GM12878 (cell line): ENCODE results near the gene MEN1.
A peak's percentile ranks its signal among the peaks of the same experiment; 100 is the strongest.

Source experiments
- BRCA1 ChIP-seq: IDR thresholded peaks from 2 replicates; pipeline ENCODE4 v1.6.1; 2011; ENCODE audit warnings: low read depth, low read length, improper control_type of control experiment
- CEBPB ChIP-seq, 2 experiments: fragments of 150-350 bp in 1 of 2; IDR thresholded peaks; 2 replicates each; pipeline ENCODE4 v1.6.1; 2012 to 2014; ENCODE audit warnings: low read depth in 2 of 2, low read length in 2 of 2, borderline replicate concordance in 1 of 2, inconsistent platforms in 1 of 2
- CHD1 ChIP-seq: IDR thresholded peaks from 2 replicates; pipeline ENCODE4 v1.6.1; 2012; ENCODE audit warnings: low read depth, low read length, improper control_type of control experiment
- NFYB ChIP-seq: IDR thresholded peaks from 2 replicates; pipeline ENCODE4 v1.6.1; 2011; ENCODE audit warnings: low read depth, mild to moderate bottlenecking, low read length, improper control_type of control experiment, moderate library complexity; ENCODE audit not compliant: insufficient read depth
- POLR2A ChIP-seq: IDR thresholded peaks from 2 replicates; pipeline ENCODE4 v1.6.1; 2011; ENCODE audit warnings: low read depth, mild to moderate bottlenecking, low read length
- SREBF1 ChIP-seq: IDR thresholded peaks from 2 replicates; pipeline ENCODE4 v1.6.1; 2012; ENCODE audit warnings: mild to moderate bottlenecking, low read length
- SRF ChIP-seq, 2 experiments: IDR thresholded peaks; 2 replicates each; pipeline ENCODE4 v1.6.1; 2011; ENCODE audit warnings: low read depth in 2 of 2, low read length in 2 of 2, mild to moderate bottlenecking in 1 of 2, moderate library complexity in 1 of 2
- TF ChIP-seq, protein P1 (sequence below), 3 experiments: IDR thresholded peaks in 2 of 3; conservative IDR thresholded peaks in 1 of 3; 2 replicates each; pipeline ENCODE4 v1.5.1; 2011; ENCODE audit warnings: low read depth in 3 of 3, low read length in 3 of 3, mild to moderate bottlenecking in 3 of 3, control low read depth in 2 of 3, moderate library complexity in 2 of 3, inconsistent platforms in 1 of 3, mixed read lengths in 1 of 3; ENCODE audit not compliant: control insufficient read depth in 2 of 3, insufficient read depth in 1 of 3; ENCODE audit errors: extremely low read depth in 1 of 3
- TF ChIP-seq, protein P2 (sequence below): IDR thresholded peaks from 2 replicates; pipeline ENCODE4 v1.6.1; 2012; ENCODE audit warnings: low read depth, low read length, improper control_type of control experiment
- TF ChIP-seq, protein P3 (sequence below): fragments of 150-350 bp; IDR thresholded peaks from 2 replicates; pipeline ENCODE4 v1.6.1; 2016; ENCODE audit warnings: low read depth, low read length
- TF ChIP-seq, protein P4 (sequence below): IDR thresholded peaks from 2 replicates; pipeline ENCODE4 v1.6.1; 2011; ENCODE audit warnings: borderline replicate concordance, low read depth, mild to moderate bottlenecking, moderate library complexity, low read length; ENCODE audit not compliant: insufficient read depth, poor library complexity, severe bottlenecking
- TF ChIP-seq, protein P5 (sequence below): fragments of 450-650 bp; IDR thresholded peaks from 2 replicates; pipeline ENCODE4 v1.6.1; 2017; ENCODE audit warnings: mild to moderate bottlenecking

DNA sequence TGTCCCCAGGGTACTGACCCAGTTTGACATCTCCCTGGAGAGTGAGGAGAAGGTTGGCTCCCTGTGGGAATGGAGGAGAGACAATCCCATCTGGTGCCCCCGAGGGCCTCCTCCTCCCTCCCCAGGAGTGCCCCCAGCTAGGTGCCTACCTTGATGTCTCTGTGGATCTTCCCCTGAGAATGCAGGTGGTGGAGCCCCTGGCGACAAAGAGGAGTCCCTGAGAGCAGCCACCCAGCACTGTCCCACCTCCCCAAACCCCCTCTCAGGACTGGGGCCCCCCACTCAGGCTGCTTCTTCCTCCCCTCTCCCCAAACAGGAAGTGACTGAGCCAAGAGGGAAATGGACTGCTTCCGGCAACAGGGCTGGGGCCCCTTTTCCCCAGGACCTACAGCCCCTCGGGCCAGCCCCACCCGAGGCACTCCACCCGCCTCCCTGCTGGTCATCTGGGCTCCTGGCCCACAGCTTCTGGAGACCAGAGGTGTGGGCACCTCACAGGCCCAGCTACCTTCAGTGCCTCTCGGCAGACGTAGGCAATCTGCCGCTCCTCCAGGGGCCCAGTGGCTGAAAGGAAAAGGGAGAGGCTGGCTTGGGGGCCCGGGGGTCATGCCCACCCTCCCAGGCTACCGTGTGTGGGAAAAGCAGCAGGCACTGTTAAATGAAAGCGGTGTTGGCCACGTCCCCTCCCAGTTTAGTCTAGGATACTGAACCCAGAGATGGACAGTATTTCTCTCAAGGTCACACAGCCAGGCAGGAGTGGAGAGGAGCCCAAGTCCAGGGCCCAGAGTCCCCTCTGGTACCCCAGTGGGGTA lies 8.6 kb downstream of the MEN1 start:
- TF ChIP-seq, protein P1, sequence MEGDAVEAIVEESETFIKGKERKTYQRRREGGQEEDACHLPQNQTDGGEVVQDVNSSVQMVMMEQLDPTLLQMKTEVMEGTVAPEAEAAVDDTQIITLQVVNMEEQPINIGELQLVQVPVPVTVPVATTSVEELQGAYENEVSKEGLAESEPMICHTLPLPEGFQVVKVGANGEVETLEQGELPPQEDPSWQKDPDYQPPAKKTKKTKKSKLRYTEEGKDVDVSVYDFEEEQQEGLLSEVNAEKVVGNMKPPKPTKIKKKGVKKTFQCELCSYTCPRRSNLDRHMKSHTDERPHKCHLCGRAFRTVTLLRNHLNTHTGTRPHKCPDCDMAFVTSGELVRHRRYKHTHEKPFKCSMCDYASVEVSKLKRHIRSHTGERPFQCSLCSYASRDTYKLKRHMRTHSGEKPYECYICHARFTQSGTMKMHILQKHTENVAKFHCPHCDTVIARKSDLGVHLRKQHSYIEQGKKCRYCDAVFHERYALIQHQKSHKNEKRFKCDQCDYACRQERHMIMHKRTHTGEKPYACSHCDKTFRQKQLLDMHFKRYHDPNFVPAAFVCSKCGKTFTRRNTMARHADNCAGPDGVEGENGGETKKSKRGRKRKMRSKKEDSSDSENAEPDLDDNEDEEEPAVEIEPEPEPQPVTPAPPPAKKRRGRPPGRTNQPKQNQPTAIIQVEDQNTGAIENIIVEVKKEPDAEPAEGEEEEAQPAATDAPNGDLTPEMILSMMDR (IDR thresholded peaks at IDR 0.05 in 2 of 3, conservative IDR thresholded peaks at IDR 0.05 in 1 of 3; ENCODE audit: control insufficient read depth in 2 of 3, extremely low read depth in 1 of 3, insufficient read depth in 1 of 3, low read depth in 3 of 3, low read length in 3 of 3): no peak
- no peak for TF ChIP-seq BRCA1
- no peak for TF ChIP-seq NFYB
- TF ChIP-seq SRF (IDR thresholded peaks at IDR 0.05; ENCODE audit: low read depth in 2 of 2, low read length in 2 of 2): 0 out of 4 replicates have a peak, but pooled peaks of 1 of the 2 experiments have one; percentile 27
- TF ChIP-seq SREBF1: no peak
- 0 out of 2 replicates have a peak, but pooled peaks have one; percentile 1 for TF ChIP-seq POLR2A
- TF ChIP-seq, protein P2, sequence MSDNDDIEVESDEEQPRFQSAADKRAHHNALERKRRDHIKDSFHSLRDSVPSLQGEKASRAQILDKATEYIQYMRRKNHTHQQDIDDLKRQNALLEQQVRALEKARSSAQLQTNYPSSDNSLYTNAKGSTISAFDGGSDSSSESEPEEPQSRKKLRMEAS: no peak
- TF ChIP-seq, protein P3, sequence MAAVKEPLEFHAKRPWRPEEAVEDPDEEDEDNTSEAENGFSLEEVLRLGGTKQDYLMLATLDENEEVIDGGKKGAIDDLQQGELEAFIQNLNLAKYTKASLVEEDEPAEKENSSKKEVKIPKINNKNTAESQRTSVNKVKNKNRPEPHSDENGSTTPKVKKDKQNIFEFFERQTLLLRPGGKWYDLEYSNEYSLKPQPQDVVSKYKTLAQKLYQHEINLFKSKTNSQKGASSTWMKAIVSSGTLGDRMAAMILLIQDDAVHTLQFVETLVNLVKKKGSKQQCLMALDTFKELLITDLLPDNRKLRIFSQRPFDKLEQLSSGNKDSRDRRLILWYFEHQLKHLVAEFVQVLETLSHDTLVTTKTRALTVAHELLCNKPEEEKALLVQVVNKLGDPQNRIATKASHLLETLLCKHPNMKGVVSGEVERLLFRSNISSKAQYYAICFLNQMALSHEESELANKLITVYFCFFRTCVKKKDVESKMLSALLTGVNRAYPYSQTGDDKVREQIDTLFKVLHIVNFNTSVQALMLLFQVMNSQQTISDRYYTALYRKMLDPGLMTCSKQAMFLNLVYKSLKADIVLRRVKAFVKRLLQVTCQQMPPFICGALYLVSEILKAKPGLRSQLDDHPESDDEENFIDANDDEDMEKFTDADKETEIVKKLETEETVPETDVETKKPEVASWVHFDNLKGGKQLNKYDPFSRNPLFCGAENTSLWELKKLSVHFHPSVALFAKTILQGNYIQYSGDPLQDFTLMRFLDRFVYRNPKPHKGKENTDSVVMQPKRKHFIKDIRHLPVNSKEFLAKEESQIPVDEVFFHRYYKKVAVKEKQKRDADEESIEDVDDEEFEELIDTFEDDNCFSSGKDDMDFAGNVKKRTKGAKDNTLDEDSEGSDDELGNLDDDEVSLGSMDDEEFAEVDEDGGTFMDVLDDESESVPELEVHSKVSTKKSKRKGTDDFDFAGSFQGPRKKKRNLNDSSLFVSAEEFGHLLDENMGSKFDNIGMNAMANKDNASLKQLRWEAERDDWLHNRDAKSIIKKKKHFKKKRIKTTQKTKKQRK: no peak
- TF ChIP-seq, protein P4, sequence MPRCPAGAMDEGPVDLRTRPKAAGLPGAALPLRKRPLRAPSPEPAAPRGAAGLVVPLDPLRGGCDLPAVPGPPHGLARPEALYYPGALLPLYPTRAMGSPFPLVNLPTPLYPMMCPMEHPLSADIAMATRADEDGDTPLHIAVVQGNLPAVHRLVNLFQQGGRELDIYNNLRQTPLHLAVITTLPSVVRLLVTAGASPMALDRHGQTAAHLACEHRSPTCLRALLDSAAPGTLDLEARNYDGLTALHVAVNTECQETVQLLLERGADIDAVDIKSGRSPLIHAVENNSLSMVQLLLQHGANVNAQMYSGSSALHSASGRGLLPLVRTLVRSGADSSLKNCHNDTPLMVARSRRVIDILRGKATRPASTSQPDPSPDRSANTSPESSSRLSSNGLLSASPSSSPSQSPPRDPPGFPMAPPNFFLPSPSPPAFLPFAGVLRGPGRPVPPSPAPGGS: no peak
- TF ChIP-seq CHD1: no peak
- no peak for TF ChIP-seq CEBPB (IDR thresholded peaks at IDR 0.05; ENCODE audit: borderline replicate concordance in 1 of 2, low read depth in 2 of 2, low read length in 2 of 2)
- TF ChIP-seq, protein P5, sequence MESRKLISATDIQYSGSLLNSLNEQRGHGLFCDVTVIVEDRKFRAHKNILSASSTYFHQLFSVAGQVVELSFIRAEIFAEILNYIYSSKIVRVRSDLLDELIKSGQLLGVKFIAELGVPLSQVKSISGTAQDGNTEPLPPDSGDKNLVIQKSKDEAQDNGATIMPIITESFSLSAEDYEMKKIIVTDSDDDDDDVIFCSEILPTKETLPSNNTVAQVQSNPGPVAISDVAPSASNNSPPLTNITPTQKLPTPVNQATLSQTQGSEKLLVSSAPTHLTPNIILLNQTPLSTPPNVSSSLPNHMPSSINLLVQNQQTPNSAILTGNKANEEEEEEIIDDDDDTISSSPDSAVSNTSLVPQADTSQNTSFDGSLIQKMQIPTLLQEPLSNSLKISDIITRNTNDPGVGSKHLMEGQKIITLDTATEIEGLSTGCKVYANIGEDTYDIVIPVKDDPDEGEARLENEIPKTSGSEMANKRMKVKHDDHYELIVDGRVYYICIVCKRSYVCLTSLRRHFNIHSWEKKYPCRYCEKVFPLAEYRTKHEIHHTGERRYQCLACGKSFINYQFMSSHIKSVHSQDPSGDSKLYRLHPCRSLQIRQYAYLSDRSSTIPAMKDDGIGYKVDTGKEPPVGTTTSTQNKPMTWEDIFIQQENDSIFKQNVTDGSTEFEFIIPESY: no peak
